ENCODE results near the gene KRT27. TPM values are rescaled to one million over a fixed set of nuclear protein-coding genes. Genes with fewer than 3 reads are reported as not detected.

Gene KRT27
- total and polyA plus RNA-seq, 2 donors (not counting 3 experiments of a cell fraction or from before 2014, with no cell fraction given), result not detected

- Histone ChIP-seq H4K20me1 (replicated peaks; ENCODE audit: control insufficient read depth, extremely low read depth, insufficient read depth, low read length) (no peaks in the 10 kb centered on the region), H3K4me2 (ENCODE audit: insufficient read depth, low read length) (no peak overlapping the region), H3K27me3 (ENCODE audit: control insufficient read depth in 2 of 2, insufficient read depth in 2 of 2, low read length in 2 of 2) (peaks cover 22 to 23% of the 10 kb centered on the region in 2 experiments), H3K79me2 (ENCODE audit: control insufficient read depth, insufficient read depth, low read length) (no peaks in the 10 kb centered on the region), H2AFZ (ENCODE audit: low read depth, low read length) (no peak overlapping the region), H3K36me3 (ENCODE audit: control insufficient read depth in 2 of 2, extremely low read depth in 1 of 2, insufficient read depth in 2 of 2, low read length in 2 of 2) (no peaks in the 10 kb centered on the region), H3K9me1 (replicated peaks; ENCODE audit: control insufficient read depth, extremely low read depth, insufficient read depth, low read length) (no peaks in the 10 kb centered on the region), H3K27ac (ENCODE audit: insufficient read depth, low read depth, low read length) (no peak overlapping the region), H3K4me3 (replicated peaks in 1 of 3; ENCODE audit: insufficient read depth in 1 of 3, low read depth in 1 of 3, low read length in 3 of 3) (no peak overlapping the region), H3K9me3 (replicated peaks; ENCODE audit: control insufficient read depth, insufficient read depth, low read length) (no peaks in the 10 kb centered on the region), H3K4me1 (ENCODE audit: control insufficient read depth, extremely low read depth, insufficient read depth, low read length) (peaks cover 9% of the 10 kb centered on the region), H3K9ac (replicated peaks; ENCODE audit: extremely low read depth, insufficient read depth, low read length) (no peak overlapping the region)
- CTCF ChIA-PET, result interaction anchor here (1.5 to 9.5 kb wide), 3 partner anchors 50 to 857 kb away, joined by 3 to 77 read pairs (median 12); no protein-coding TSS in a partner anchor
- intact Hi-C loops (cut with micrococcal nuclease), result loop anchor here (10.0 kb wide), 1 partner anchor 689 kb away; no protein-coding TSS in a partner anchor
- TF ChIP-seq JUN (IDR thresholded peaks at IDR 0.05; ENCODE audit: borderline replicate concordance, insufficient read depth, insufficient read length, low read depth) (no peak), MAX (IDR thresholded peaks at IDR 0.05; ENCODE audit: insufficient read depth, insufficient read length) (no peak), MYC (IDR thresholded peaks at IDR 0.05; ENCODE audit: low read depth, low read length) (no peak), GATA2 (IDR thresholded peaks at IDR 0.05; ENCODE audit: insufficient read depth, insufficient read length, low read depth, low read length) (no peak), FOS (IDR thresholded peaks at IDR 0.05; ENCODE audit: borderline replicate concordance, insufficient read depth, low read length) (no peak), CTCF (IDR thresholded peaks at IDR 0.05; ENCODE audit: extremely low read depth in 1 of 2, insufficient read depth in 1 of 2, low read depth in 1 of 2, low read length in 2 of 2) (no peak), POLR2A (IDR thresholded peaks at IDR 0.05; ENCODE audit: low read depth, low read length) (no peak), EZH2 (IDR thresholded peaks at IDR 0.05; ENCODE audit: borderline replicate concordance, low read depth, low read length, severe bottlenecking) (no peak), POLR2AphosphoS5 (IDR thresholded peaks at IDR 0.05; ENCODE audit: insufficient read depth, low read depth, low read length) (no peak)
- FAIRE-seq (no peak), DNase-seq (ENCODE audit: low read depth, low spot score) (no peak)
- BruUV-seq (replicated peaks), result no TSS peak
- POLR2A ChIA-PET, result no interaction called here
- dilution Hi-C loops (cut with MboI; ENCODE audit: extremely low pct_ligation_motif_present, low sequenced_read_pairs), result no loop called here
These were observed 23.8 kb upstream of the KRT27 start for GRCh38 chr17:40806131-40806530.
